ENCODE measurements around the gene GUCY2D.

The GUCY2D gene

DNA sequence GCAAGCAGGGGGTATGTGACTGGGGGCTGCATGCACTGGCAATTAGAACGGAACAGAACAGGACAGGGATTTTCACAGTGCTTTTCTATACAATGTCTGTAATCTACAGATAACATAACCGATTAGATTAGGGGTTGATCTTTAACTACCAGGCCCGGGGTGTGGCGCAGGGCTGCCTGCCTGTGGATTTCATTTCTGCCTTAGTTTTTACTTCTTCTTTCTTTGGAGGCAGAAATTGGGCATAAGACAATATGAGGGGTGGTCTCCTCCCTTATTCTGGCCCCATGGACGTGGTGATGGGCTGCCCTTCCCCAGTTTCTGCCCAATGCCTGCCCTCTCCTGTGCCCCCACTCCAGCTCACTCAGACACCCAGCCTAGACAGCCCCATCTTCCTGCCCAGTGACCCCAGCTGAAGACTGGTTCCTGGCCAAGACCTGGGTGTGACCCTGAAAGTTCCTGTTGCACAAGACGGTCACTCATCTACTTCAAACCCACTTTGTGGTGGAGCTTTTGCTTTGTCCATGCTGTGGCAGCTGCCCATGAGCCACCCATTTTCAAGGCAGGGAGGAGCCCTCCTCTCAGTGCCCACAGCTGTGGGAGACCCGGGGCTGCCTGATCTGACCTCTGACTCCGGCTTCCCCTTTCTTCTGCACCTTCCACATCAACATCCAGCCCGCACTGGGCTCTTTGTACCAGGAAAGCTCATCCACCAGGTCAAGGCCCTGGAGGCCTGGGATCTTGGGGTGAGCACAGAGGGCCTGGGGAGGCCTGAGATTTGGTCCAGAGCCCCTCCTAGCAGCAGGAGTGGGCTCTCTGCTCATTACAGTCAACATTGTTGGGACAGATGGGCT, 66.5 kb downstream of the GUCY2D start:
- DNase-seq: no peak

- DNase-seq: no peak
These were observed 67.1 kb downstream of the GUCY2D start for GRCh38 chr17:8069587-8069860.
